Gastroesophageal sphincter (tissue), 3 donors: ENCODE data around the gene SEMA5B.

ENCODE experiments used
- EP300 ChIP-seq: sonication (generic); formaldehyde crosslinking; IDR thresholded peaks from one replicate; pipeline ENCODE4 v1.6.1; 2017; ENCODE audit warnings: antibody characterized with exemption, mild to moderate bottlenecking
- POLR2A ChIP-seq, 2 donors: fragments of 450-650 bp; IDR thresholded peaks; one replicate each; pipeline ENCODE4 v1.6.1; 2017; ENCODE audit warnings: antibody characterized with exemption in 2 of 2, mild to moderate bottlenecking in 2 of 2, moderate library complexity in 1 of 2
- POLR2AphosphoS5 ChIP-seq: sonication (generic); formaldehyde crosslinking; IDR thresholded peaks from one replicate; pipeline ENCODE4 v1.6.1; 2017; ENCODE audit warnings: antibody characterized with exemption
- TF ChIP-seq, protein P1 (sequence below), 4 experiments: fragments of 200-600 bp in 2 of 4; fragments of 450-650 bp in 2 of 4; sonication (generic) in 1 of 4; IDR thresholded peaks; one replicate each; pipeline ENCODE4 v1.5.1; 2017 to 2019; ENCODE audit warnings: antibody characterized with exemption in 4 of 4, mild to moderate bottlenecking in 2 of 4, moderate library complexity in 2 of 4

GRCh38 chr3:122892118-122892960 lies 135.2 kb downstream of the SEMA5B start:
- TF ChIP-seq, protein P1, sequence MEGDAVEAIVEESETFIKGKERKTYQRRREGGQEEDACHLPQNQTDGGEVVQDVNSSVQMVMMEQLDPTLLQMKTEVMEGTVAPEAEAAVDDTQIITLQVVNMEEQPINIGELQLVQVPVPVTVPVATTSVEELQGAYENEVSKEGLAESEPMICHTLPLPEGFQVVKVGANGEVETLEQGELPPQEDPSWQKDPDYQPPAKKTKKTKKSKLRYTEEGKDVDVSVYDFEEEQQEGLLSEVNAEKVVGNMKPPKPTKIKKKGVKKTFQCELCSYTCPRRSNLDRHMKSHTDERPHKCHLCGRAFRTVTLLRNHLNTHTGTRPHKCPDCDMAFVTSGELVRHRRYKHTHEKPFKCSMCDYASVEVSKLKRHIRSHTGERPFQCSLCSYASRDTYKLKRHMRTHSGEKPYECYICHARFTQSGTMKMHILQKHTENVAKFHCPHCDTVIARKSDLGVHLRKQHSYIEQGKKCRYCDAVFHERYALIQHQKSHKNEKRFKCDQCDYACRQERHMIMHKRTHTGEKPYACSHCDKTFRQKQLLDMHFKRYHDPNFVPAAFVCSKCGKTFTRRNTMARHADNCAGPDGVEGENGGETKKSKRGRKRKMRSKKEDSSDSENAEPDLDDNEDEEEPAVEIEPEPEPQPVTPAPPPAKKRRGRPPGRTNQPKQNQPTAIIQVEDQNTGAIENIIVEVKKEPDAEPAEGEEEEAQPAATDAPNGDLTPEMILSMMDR (IDR thresholded peaks at IDR 0.05) = no peak
- TF ChIP-seq POLR2A (IDR thresholded peaks at IDR 0.05) (no peak), POLR2AphosphoS5 (no peak), EP300 (no peak)
